IMR-90 (cell line): ENCODE measurements around the gene KIAA0825. TPM values are rescaled to one million over a fixed set of nuclear protein-coding genes. Genes with fewer than 3 reads are reported as not detected.
A peak's percentile ranks its signal among the peaks of the same experiment; 100 is the strongest.

Source experiments
- ATAC-seq: fragments of 200-7000 bp; cut with Tn5 transposase; 2 replicates; pipeline ENCODE4 v1.9.1; 2020; ENCODE audit warnings: low read depth, mild to moderate bottlenecking, moderate library complexity
- BruUV-seq: library from RNA; stranded (reverse); fragments of 400-500 nt; replicated peaks from 2 replicates; lab custom pipeline; 2021; lab: Mats Ljungman, UMichigan
- CTCF ChIA-PET: fragments of 300-600 bp; formaldehyde crosslinking; extraction: SDS; loops from one replicate; lab custom pipeline; 2021; ENCODE audit warnings: antibody characterized with exemption; lab: Yijun Ruan, JAX
- POLR2A ChIA-PET: fragments of 300-600 bp; sonication (Branson Sonifier 250); formaldehyde crosslinking; loops from one replicate; lab custom pipeline; 2022; ENCODE audit warnings: antibody characterized with exemption; ENCODE audit not compliant: unreplicated experiment; lab: Charles Lee
- DNase-seq: peaks from one replicate; pipeline ENCODE4 v3.0.0; 2013
- H2AFZ ChIP-seq: replicated peaks from 2 replicates; pipeline ENCODE3; 2013; ENCODE audit warnings: low read length, mild to moderate bottlenecking; ENCODE audit not compliant: poor library complexity
- H2AK5ac ChIP-seq: 2 replicates; pipeline ENCODE4 v1.6.1; 2013; ENCODE audit warnings: low read depth, low read length, inconsistent platforms
- H2AK9ac ChIP-seq: replicated peaks from 2 replicates; pipeline ENCODE3; 2013; ENCODE audit warnings: mild to moderate bottlenecking, low read depth, low read length, moderate library complexity; ENCODE audit not compliant: poor library complexity
- H2BK120ac ChIP-seq: 2 replicates; pipeline ENCODE4 v1.6.1; 2013; ENCODE audit warnings: low read depth, low read length, inconsistent platforms
- H2BK15ac ChIP-seq: 3 replicates; pipeline ENCODE4 v1.6.1; 2013; ENCODE audit warnings: low read depth, low read length, inconsistent platforms
- H2BK20ac ChIP-seq: 2 replicates; pipeline ENCODE4 v1.6.1; 2013; ENCODE audit warnings: low read depth, mild to moderate bottlenecking, inconsistent platforms, low read length, moderate library complexity
- H2BK5ac ChIP-seq: 2 replicates; pipeline ENCODE4 v1.6.1; 2013; ENCODE audit warnings: mild to moderate bottlenecking, low read depth, low read length, inconsistent platforms; ENCODE audit not compliant: poor library complexity, severe bottlenecking
- H3K14ac ChIP-seq: replicated peaks from 2 replicates; pipeline ENCODE4 v1.6.1; 2013; ENCODE audit warnings: low read depth, low read length, inconsistent platforms
- H3K18ac ChIP-seq: 2 replicates; pipeline ENCODE4 v1.6.1; 2013; ENCODE audit warnings: low read depth, low read length, control low read depth
- H3K23ac ChIP-seq: 2 replicates; pipeline ENCODE4 v1.6.1; 2013; ENCODE audit warnings: low read depth, low read length, inconsistent platforms
- H3K27ac ChIP-seq: 2 replicates; pipeline ENCODE4 v1.5.1; 2013; ENCODE audit warnings: mild to moderate bottlenecking, control low read depth, low read length; ENCODE audit not compliant: insufficient read depth
- H3K27me3 ChIP-seq: 2 replicates; pipeline ENCODE4 v1.6.1; 2013; ENCODE audit warnings: low read length; ENCODE audit not compliant: control insufficient read depth, insufficient read depth
- H3K36me3 ChIP-seq: 2 replicates; pipeline ENCODE4 v1.6.1; 2013; ENCODE audit warnings: low read length, mixed read lengths; ENCODE audit not compliant: control insufficient read depth, insufficient read depth
- H3K4ac ChIP-seq: 2 replicates; pipeline ENCODE4 v1.6.1; 2013; ENCODE audit warnings: low read depth, low read length, inconsistent platforms
- H3K4me1 ChIP-seq: 2 replicates; pipeline ENCODE4 v1.6.1; 2013; ENCODE audit warnings: low read length, mixed read lengths; ENCODE audit not compliant: control insufficient read depth, insufficient read depth
- H3K4me2 ChIP-seq: 2 replicates; pipeline ENCODE4 v1.6.1; 2013; ENCODE audit warnings: low read depth, mild to moderate bottlenecking, control low read depth, low read length, moderate library complexity
- H3K4me3 ChIP-seq: 2 replicates; pipeline ENCODE4 v1.5.1; 2013; ENCODE audit warnings: low read depth, mild to moderate bottlenecking, control low read depth, low read length, moderate library complexity; ENCODE audit not compliant: insufficient read depth
- H3K56ac ChIP-seq: 2 replicates; pipeline ENCODE4 v1.6.1; 2013; ENCODE audit warnings: low read length, inconsistent platforms; ENCODE audit not compliant: insufficient read depth; ENCODE audit errors: extremely low read depth
- H3K79me1 ChIP-seq, 2 experiments: 2 replicates each; pipeline ENCODE4 v1.6.1; 2013; ENCODE audit warnings: low read length in 2 of 2, inconsistent platforms in 1 of 2, low read depth in 1 of 2
- H3K9ac ChIP-seq: 2 replicates; pipeline ENCODE4 v1.6.1; 2013; ENCODE audit warnings: low read depth, low read length, control low read depth
- H3K9me1 ChIP-seq: 2 replicates; pipeline ENCODE4 v1.6.1; 2013; ENCODE audit warnings: low read length, inconsistent platforms; ENCODE audit not compliant: insufficient read depth
- H3K9me3 ChIP-seq: 2 replicates; pipeline ENCODE4 v1.6.1; 2013; ENCODE audit warnings: low read length; ENCODE audit not compliant: control insufficient read depth, insufficient read depth
- H4K20me1 ChIP-seq: 2 replicates; pipeline ENCODE4 v1.6.1; 2013; ENCODE audit warnings: low read length, inconsistent platforms; ENCODE audit not compliant: insufficient read depth
- H4K5ac ChIP-seq: 2 replicates; pipeline ENCODE4 v1.6.1; 2013; ENCODE audit warnings: mild to moderate bottlenecking, low read depth, low read length, control low read depth
- H4K8ac ChIP-seq, 2 experiments: 2 replicates each; pipeline ENCODE4 v1.6.1; 2013; ENCODE audit warnings: low read depth in 2 of 2, low read length in 2 of 2, control low read depth in 1 of 2, inconsistent platforms in 1 of 2
- H4K91ac ChIP-seq: 2 replicates; pipeline ENCODE4 v1.6.1; 2013; ENCODE audit warnings: low read depth, low read length, inconsistent platforms; ENCODE audit not compliant: insufficient read depth
- MAFK ChIP-seq: IDR thresholded peaks from 2 replicates; pipeline ENCODE4 v1.6.1; 2012; ENCODE audit warnings: low read depth, low read length, improper control_type of control experiment
- WGBS, 2 experiments: methylation state at CpG; one replicate each; pipeline versions ENCODE4 v1.1.5 to v1.1.7; 2013; ENCODE audit warnings: missing lambda C conversion rate in 2 of 2; ENCODE audit not compliant: insufficient read length in 1 of 2; ENCODE audit errors: extremely low coverage in 2 of 2; 5-methylcytosine and 5-hydroxymethylcytosine counted together
- dilution Hi-C: fragments of 300-500 bp; cut with HindIII; formaldehyde crosslinking; loops from one replicate; pipeline ENCODE4 v1.14.3; 2018; ENCODE audit warnings: low sequenced_read_pairs; ENCODE audit not compliant: unreplicated experiment
- in situ Hi-C: fragments of 300-500 bp; cut with MboI; formaldehyde crosslinking; loops from 3 replicates; pipeline ENCODE4 v1.14.3; 2019; ENCODE audit warnings: low sequenced_read_pairs, inconsistent platforms, mixed read lengths
- intact Hi-C: fragments of 100-400 bp; cut with micrococcal nuclease; formaldehyde crosslinking; loops from 2 replicates; pipeline ENCODE4 v1.10.0; 2022
- polyA plus RNA-seq, 3 experiments: library from polyadenylated mRNA; depleted of rRNA; stranded (reverse); fragments of >200 nt; gene quantifications; 2 replicates each; pipeline ENCODE4 v1.2.3, GENCODE V29; 2012; ENCODE audit warnings: low replicate concordance in 1 of 3
- total RNA-seq: library from RNA; depleted of rRNA; stranded (reverse); fragments of >200 nt; gene quantifications from 2 replicates; pipeline ENCODE4 v1.2.3, GENCODE V29; 2012
- TF ChIP-seq, protein P1 (sequence below): conservative IDR thresholded peaks from 2 replicates; pipeline ENCODE4 v1.5.1; 2012; ENCODE audit warnings: mild to moderate bottlenecking, low read depth, low read length, improper control_type of control experiment

The KIAA0825 gene
- total and polyA plus RNA-seq, 2 of the 4 experiments (the other 2 are of a cell fraction) = 0.46 to 1.8 TPM

GRCh38 chr5:94613583-94613982 lies 4.8 kb downstream of the KIAA0825 start:
- Histone ChIP-seq H3K9me1 (no peaks in the 10 kb centered on the region), H3K56ac (no peak overlapping the region), H2BK15ac (no peak overlapping the region), H3K79me1 (0 out of 4 replicates have a peak, but pooled peaks cover 0 to 8% of the 10 kb centered on the region in 2 experiments), H2AK9ac (no peak overlapping the region), H3K27ac (no peak overlapping the region), H3K27me3 (no peaks in the 10 kb centered on the region), H4K5ac (no peak overlapping the region), H3K4me1 (no peaks in the 10 kb centered on the region), H3K4me3 (no peak overlapping the region), H2BK20ac (no peak overlapping the region), H3K4ac (no peak overlapping the region), H3K36me3 (no peaks in the 10 kb centered on the region), H3K14ac (no peak overlapping the region), H3K9me3 (no peaks in the 10 kb centered on the region), H3K9ac (no peak overlapping the region), H4K20me1 (no peaks in the 10 kb centered on the region), H3K18ac (no peak overlapping the region), H2AK5ac (no peak overlapping the region), H4K8ac (no peak overlapping the region), H2BK120ac (no peak overlapping the region), H3K23ac (no peak overlapping the region), H3K4me2 (no peak overlapping the region), H2BK5ac (no peak overlapping the region), H2AFZ (no peak overlapping the region), H4K91ac (no peak overlapping the region)
- WGBS, 2 experiments = no CpG with 5 or more reads among the region's 2 CpGs
- POLR2A ChIA-PET = no interaction called here
- no peak for TF ChIP-seq MAFK
- TF ChIP-seq, protein P1, sequence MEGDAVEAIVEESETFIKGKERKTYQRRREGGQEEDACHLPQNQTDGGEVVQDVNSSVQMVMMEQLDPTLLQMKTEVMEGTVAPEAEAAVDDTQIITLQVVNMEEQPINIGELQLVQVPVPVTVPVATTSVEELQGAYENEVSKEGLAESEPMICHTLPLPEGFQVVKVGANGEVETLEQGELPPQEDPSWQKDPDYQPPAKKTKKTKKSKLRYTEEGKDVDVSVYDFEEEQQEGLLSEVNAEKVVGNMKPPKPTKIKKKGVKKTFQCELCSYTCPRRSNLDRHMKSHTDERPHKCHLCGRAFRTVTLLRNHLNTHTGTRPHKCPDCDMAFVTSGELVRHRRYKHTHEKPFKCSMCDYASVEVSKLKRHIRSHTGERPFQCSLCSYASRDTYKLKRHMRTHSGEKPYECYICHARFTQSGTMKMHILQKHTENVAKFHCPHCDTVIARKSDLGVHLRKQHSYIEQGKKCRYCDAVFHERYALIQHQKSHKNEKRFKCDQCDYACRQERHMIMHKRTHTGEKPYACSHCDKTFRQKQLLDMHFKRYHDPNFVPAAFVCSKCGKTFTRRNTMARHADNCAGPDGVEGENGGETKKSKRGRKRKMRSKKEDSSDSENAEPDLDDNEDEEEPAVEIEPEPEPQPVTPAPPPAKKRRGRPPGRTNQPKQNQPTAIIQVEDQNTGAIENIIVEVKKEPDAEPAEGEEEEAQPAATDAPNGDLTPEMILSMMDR = peak; percentile 30; the same call in 1 of the 2 replicates
- intact Hi-C loops (loop anchor here (2.0 to 10.0 kb wide), 3 partner anchors 237 to 1009 kb away; no protein-coding TSS in a partner anchor), dilution Hi-C loops (no loop called here), in situ Hi-C loops (no loop called here)
- CTCF ChIA-PET = no interaction called here
- DNase-seq (peak; percentile 13), ATAC-seq (no peak)
- no TSS peak for BruUV-seq
